Liver (tissue), 9 donors: ENCODE data around the gene LCN2. TPM values are rescaled to one million over a fixed set of nuclear protein-coding genes. Genes with fewer than 3 reads are reported as not detected.

ENCODE experiments used
- DNase-seq: peaks from one replicate; pipeline ENCODE4 v3.0.0-alpha.2; 2017; ENCODE audit warnings: low spot score
- H3K27ac ChIP-seq, 2 donors: one replicate each; pipeline ENCODE4 v1.7.0; 2013; ENCODE audit warnings: inconsistent platforms in 2 of 2, low read length in 2 of 2, control low read depth in 1 of 2, low read depth in 1 of 2, mild to moderate bottlenecking in 1 of 2
- H3K27me3 ChIP-seq, 4 donors: one replicate each; pipeline versions ENCODE4 v1.6.1 to v1.7.0; 2013; ENCODE audit warnings: low read length in 3 of 4, inconsistent platforms in 1 of 4, mild to moderate bottlenecking in 1 of 4, moderate library complexity in 1 of 4; ENCODE audit not compliant: control insufficient read depth in 4 of 4, insufficient read depth in 4 of 4
- H3K36me3 ChIP-seq, 4 donors: one replicate each; pipeline versions ENCODE4 v1.6.1 to v1.7.0; 2013; ENCODE audit warnings: low read length in 3 of 4, mild to moderate bottlenecking in 3 of 4, low read depth in 1 of 4, moderate library complexity in 1 of 4; ENCODE audit not compliant: control insufficient read depth in 4 of 4, insufficient read depth in 3 of 4
- H3K4me1 ChIP-seq, 4 donors: one replicate each; pipeline versions ENCODE4 v1.6.1 to v1.7.0; 2013; ENCODE audit warnings: low read length in 3 of 4, mild to moderate bottlenecking in 3 of 4, moderate library complexity in 1 of 4; ENCODE audit not compliant: control insufficient read depth in 4 of 4, insufficient read depth in 4 of 4
- H3K4me3 ChIP-seq, 3 donors: one replicate each; pipeline versions ENCODE4 v1.6.1 to v1.7.0; 2013; ENCODE audit warnings: low read length in 3 of 3, control low read depth in 1 of 3, low read depth in 1 of 3, mild to moderate bottlenecking in 1 of 3
- H3K9ac ChIP-seq, 2 donors: one replicate each; pipeline ENCODE4 v1.7.0; 2013; ENCODE audit warnings: low read length in 2 of 2, mild to moderate bottlenecking in 2 of 2, moderate library complexity in 2 of 2, control low read depth in 1 of 2, low read depth in 1 of 2
- H3K9me3 ChIP-seq, 4 donors: one replicate each; pipeline versions ENCODE4 v1.6.1 to v1.7.0; 2013; ENCODE audit warnings: low read length in 3 of 4; ENCODE audit not compliant: control insufficient read depth in 4 of 4
- FOXA2 ChIP-seq: IDR thresholded peaks from 2 replicates; pipeline ENCODE4 v1.6.1; 2016; ENCODE audit warnings: antibody characterized with exemption
- GABPA ChIP-seq, 2 donors: IDR thresholded peaks in 1 of 2; conservative IDR thresholded peaks in 1 of 2; 2 replicates each; pipeline ENCODE4 v1.6.1; 2016; ENCODE audit warnings: antibody characterized with exemption in 2 of 2, mild to moderate bottlenecking in 1 of 2, moderate library complexity in 1 of 2
- HNF4A ChIP-seq, 2 donors: conservative IDR thresholded peaks; 2 replicates each; pipeline ENCODE4 v1.6.1; 2016; ENCODE audit warnings: antibody characterized with exemption in 2 of 2, mild to moderate bottlenecking in 2 of 2
- HNF4G ChIP-seq: IDR thresholded peaks from 2 replicates; pipeline ENCODE4 v1.6.1; 2016; ENCODE audit warnings: antibody characterized with exemption
- JUND ChIP-seq, 2 donors: IDR thresholded peaks; 2 replicates each; pipeline ENCODE4 v1.6.1; 2016; ENCODE audit warnings: antibody characterized with exemption in 2 of 2
- NR2F2 ChIP-seq: IDR thresholded peaks from 2 replicates; pipeline ENCODE4 v1.6.1; 2016; ENCODE audit warnings: antibody characterized with exemption
- RAD21 ChIP-seq, 2 donors: IDR thresholded peaks; 2 replicates each; pipeline ENCODE4 v1.6.1; 2016; ENCODE audit warnings: antibody characterized with exemption in 2 of 2, mild to moderate bottlenecking in 2 of 2
- SP1 ChIP-seq: IDR thresholded peaks from 2 replicates; pipeline ENCODE4 v1.6.1; 2018; ENCODE audit warnings: antibody characterized with exemption, mild to moderate bottlenecking
- TAF1 ChIP-seq: conservative IDR thresholded peaks from 2 replicates; pipeline ENCODE4 v1.6.1; 2016; ENCODE audit warnings: antibody characterized with exemption, mild to moderate bottlenecking
- WGBS: extraction: QIAGEN DNeasy Blood & Tissue Kit; methylation state at CpG from one replicate; pipeline ENCODE4 v1.1.7; 2013; 5-methylcytosine and 5-hydroxymethylcytosine counted together
- polyA plus RNA-seq, 2 donors: library from polyadenylated mRNA; stranded (reverse) in 1 of 2; unstranded in 1 of 2; fragments of 200-250 nt in 1 of 2; fragments of >200 nt in 1 of 2; fragmentation: Nextera tagmentation in 1 of 2; extraction: Ambion mirVana in 1 of 2; gene quantifications; one replicate each; pipeline versions ENCODE4 v1.2.1 to v1.2.3, GENCODE V29; 2013 to 2015
- total RNA-seq, 2 donors: library from RNA; depleted of rRNA; stranded (reverse); fragments of >200 nt; gene quantifications; one replicate each; pipeline ENCODE4 v1.2.3, GENCODE V29; 2014
- TF ChIP-seq, protein P1 (sequence below): IDR thresholded peaks from 2 replicates; pipeline ENCODE4 v1.6.1; 2016; ENCODE audit warnings: antibody characterized with exemption
- TF ChIP-seq, protein P2 (sequence below): IDR thresholded peaks from 2 replicates; pipeline ENCODE4 v1.6.1; 2016; ENCODE audit warnings: antibody characterized with exemption
- TF ChIP-seq, protein P3 (sequence below): IDR thresholded peaks from 2 replicates; pipeline ENCODE4 v1.6.1; 2016; ENCODE audit warnings: antibody characterized with exemption, mild to moderate bottlenecking
- TF ChIP-seq, protein P4 (sequence below): IDR thresholded peaks from 2 replicates; pipeline ENCODE4 v1.6.1; 2016; ENCODE audit warnings: antibody characterized with exemption
- donor health status: healthy.
- donor health status: healthy.
- donor health status: healthy.
- donor health status: healthy.
- donor health status: healthy.

The LCN2 gene
- total and polyA plus RNA-seq, 4 donors, result 7.0 to 64.5 (median 10.4) TPM

DNA sequence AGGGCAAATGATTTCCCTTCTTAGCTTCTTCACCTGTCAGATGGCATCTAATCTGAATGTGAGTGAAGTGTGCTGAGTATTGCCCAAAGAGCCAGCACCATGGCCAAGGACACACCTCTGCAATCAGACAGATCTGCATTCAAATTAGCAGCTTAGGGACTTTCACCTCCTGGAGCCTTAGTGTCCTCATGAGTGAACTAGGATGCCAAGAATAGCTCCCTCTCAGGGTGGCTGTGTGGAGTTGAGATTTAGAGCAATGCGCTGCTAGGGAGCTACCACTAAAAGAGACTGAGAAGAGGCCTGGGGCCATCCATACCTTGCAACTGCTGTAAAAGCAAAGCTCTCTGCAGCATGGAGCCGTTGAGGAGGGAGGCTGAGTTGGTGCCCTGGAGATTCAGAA lies 40.8 kb downstream of the LCN2 start (continued):
- no peak for TF ChIP-seq JUND (IDR thresholded peaks at IDR 0.05)
- TF ChIP-seq, protein P1, sequence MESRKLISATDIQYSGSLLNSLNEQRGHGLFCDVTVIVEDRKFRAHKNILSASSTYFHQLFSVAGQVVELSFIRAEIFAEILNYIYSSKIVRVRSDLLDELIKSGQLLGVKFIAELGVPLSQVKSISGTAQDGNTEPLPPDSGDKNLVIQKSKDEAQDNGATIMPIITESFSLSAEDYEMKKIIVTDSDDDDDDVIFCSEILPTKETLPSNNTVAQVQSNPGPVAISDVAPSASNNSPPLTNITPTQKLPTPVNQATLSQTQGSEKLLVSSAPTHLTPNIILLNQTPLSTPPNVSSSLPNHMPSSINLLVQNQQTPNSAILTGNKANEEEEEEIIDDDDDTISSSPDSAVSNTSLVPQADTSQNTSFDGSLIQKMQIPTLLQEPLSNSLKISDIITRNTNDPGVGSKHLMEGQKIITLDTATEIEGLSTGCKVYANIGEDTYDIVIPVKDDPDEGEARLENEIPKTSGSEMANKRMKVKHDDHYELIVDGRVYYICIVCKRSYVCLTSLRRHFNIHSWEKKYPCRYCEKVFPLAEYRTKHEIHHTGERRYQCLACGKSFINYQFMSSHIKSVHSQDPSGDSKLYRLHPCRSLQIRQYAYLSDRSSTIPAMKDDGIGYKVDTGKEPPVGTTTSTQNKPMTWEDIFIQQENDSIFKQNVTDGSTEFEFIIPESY, result no peak

DNA sequence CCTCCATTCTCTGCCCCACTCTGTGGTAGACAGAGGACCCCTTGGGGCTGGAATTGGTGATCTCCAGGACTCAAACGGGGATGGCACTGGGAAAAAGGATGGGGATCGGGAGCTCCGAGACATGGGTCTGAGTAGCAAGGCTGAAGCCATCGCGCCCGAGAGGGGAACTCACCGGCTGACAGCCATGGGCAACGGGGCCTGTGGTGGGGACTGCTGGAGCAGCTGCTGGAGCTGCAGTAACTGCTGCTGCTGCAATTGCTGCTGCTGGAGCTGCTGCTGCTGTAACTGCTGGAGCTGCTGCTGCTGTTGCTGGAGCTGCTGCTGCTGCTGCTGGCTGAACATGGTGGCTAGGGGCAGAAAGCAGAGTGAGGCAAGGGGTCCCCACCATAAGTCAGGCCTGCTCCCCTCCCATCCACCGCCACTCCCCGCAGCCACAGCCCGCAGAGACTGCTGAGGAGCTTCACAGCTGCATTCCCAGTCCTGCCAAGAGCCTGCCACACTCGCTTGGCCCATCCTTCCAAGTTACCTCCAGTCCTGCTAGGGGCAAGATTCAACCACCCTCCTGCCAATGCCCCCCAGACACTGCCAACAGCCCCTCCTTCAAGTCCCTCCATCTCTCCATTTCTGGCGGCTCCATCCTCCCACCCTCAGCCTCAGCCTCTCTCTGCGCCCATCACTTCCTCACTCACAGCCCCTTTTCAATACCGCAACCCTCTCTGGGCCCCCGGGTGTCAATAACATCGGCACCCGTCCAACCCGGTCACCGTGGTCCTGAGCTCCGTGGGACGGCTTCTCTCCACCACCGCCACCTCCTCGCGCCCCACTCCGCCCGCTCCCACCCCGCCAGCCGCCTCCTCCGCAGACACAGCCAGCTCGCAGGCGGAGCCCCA lies 41.5 kb downstream of the LCN2 start:
- no peak for TF ChIP-seq GABPA (IDR thresholded peaks at IDR 0.05 in 1 of 2, conservative IDR thresholded peaks at IDR 0.05 in 1 of 2)
- TF ChIP-seq, protein P1, result no peak
- TF ChIP-seq, protein P2, sequence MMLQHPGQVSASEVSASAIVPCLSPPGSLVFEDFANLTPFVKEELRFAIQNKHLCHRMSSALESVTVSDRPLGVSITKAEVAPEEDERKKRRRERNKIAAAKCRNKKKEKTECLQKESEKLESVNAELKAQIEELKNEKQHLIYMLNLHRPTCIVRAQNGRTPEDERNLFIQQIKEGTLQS, result no peak
- TF ChIP-seq, protein P3, sequence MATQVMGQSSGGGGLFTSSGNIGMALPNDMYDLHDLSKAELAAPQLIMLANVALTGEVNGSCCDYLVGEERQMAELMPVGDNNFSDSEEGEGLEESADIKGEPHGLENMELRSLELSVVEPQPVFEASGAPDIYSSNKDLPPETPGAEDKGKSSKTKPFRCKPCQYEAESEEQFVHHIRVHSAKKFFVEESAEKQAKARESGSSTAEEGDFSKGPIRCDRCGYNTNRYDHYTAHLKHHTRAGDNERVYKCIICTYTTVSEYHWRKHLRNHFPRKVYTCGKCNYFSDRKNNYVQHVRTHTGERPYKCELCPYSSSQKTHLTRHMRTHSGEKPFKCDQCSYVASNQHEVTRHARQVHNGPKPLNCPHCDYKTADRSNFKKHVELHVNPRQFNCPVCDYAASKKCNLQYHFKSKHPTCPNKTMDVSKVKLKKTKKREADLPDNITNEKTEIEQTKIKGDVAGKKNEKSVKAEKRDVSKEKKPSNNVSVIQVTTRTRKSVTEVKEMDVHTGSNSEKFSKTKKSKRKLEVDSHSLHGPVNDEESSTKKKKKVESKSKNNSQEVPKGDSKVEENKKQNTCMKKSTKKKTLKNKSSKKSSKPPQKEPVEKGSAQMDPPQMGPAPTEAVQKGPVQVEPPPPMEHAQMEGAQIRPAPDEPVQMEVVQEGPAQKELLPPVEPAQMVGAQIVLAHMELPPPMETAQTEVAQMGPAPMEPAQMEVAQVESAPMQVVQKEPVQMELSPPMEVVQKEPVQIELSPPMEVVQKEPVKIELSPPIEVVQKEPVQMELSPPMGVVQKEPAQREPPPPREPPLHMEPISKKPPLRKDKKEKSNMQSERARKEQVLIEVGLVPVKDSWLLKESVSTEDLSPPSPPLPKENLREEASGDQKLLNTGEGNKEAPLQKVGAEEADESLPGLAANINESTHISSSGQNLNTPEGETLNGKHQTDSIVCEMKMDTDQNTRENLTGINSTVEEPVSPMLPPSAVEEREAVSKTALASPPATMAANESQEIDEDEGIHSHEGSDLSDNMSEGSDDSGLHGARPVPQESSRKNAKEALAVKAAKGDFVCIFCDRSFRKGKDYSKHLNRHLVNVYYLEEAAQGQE, result no peak
- no peak for TF ChIP-seq FOXA2
- TF ChIP-seq HNF4A (conservative IDR thresholded peaks at IDR 0.05), result no peak
- TF ChIP-seq HNF4G, result no peak
- TF ChIP-seq, protein P4, sequence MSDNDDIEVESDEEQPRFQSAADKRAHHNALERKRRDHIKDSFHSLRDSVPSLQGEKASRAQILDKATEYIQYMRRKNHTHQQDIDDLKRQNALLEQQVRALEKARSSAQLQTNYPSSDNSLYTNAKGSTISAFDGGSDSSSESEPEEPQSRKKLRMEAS, result no peak
- no peak for TF ChIP-seq TAF1
- TF ChIP-seq SP1, result no peak
- no peak for TF ChIP-seq RAD21 (IDR thresholded peaks at IDR 0.05)
- TF ChIP-seq JUND (IDR thresholded peaks at IDR 0.05), result no peak
- TF ChIP-seq NR2F2, result no peak
- H3K27me3 ChIP-seq, result no peaks in the 10 kb centered on the region
- WGBS, result 23% methylated on average over 32 of the region's 32 CpGs
- no peaks in the 10 kb centered on the region for H3K9me3 ChIP-seq
- peak overlapping the region; percentile 7 to 80 for H3K9ac ChIP-seq
- DNase-seq, result no peak
- peaks cover 0 to 9% (median 3%) of the 10 kb centered on the region in 4 donors for H3K36me3 ChIP-seq
- H3K4me3 ChIP-seq, result peak overlapping the region; percentile 74 to 87 (median 86)
- H3K27ac ChIP-seq, result peak overlapping the region; percentile 80 to 82
- peaks cover 8 to 23% (median 16%) of the 10 kb centered on the region in 4 donors for H3K4me1 ChIP-seq
